Measurements from ENCODE around the gene PCNX1.
"Not testable (repeated sequence)": the region's sequence is repeated elsewhere in the genome, so short reads cannot be mapped to it uniquely, and the experiment has no call there.

Gene PCNX1

GRCh38 chr14:71103662-71104484, 196.6 kb downstream of the PCNX1 start:
- no peak for DNase-seq

DNA sequence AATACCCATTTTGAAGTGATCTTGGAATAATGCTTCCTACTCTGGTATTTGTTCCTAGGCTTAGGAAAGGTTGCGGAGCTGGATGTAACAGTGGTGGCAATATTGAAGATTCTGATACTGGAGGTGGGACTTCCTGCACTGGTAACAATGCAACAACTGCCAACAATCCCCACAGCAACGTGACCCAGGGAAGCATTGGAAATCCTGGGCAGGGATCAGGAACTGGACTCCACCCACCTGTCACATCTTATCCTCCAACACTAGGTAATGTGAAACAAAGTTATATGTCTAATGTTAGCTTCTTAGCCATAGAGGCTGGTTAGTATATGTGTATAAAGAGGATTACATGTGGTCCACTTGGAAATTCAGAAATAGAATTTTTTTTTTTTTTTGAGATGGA, 197.9 kb downstream of the PCNX1 start:
- no peak for DNase-seq

DNA sequence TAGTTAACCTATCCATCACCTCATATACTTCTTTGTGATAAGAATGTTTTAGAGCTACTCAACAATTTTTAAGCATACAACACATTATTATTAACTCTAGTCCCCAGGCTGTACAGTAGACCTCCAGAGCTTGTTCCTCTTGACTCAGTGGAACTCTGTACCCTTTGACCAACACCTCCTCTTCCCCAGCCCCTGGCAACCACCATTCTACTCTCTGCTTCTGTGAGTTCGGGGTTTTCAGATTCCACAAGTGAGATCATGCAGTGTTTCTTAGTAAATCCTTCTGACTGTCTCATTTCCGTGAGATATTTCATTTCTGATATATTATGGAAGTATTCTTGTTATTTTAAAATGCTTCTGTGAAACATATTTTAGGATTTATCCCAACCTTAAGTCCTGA, 200.7 kb downstream of the PCNX1 start:
- DNase-seq: no peak

DNA sequence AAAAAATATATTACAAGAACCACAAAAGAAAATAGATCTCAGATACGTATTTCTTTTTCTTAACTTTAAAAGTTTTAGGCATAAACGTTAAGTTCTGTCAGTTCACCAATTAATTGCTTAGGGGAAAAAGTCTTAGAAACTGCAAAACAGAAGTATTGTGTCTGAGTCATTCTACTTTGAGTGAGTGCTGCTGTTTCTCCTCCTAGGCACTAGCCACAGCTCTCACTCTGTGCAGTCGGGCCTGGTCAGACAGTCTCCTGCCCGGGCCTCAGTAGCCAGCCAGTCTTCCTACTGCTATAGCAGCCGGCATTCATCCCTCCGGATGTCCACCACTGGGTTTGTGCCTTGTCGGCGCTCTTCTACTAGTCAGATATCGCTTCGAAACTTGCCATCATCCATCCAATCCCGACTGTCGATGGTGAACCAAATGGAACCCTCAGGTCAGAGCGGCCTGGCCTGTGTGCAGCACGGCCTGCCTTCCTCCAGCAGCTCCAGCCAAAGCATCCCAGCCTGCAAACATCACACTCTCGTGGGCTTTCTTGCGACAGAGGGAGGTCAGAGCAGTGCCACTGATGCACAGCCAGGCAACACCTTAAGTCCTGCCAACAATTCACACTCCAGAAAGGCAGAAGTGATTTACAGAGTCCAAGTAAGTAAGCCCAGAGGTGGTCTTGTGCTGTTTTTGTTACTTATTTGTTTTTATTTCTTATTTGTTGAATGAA, 201.3 kb downstream of the PCNX1 start:
- DNase-seq: no peak

DNA sequence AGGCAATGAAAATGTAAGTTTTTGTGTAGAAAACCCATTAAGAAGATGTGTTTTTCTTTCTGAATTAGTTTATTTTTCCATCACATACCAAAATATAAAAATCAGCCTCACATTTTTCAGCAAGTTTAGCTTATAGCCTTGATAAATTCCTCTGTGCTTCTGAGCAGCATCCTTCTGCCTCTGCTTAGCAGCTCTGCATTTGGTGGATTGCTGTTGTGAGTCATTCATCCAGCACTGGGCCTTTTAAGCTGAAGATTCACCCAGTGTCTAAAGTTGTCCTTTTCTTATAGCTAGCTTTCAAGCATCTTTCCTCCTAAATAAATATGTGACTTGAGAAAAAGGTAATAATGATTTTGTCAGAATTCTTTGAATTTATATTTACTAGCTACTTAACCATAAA, 206.1 kb downstream of the PCNX1 start:
- no peak for DNase-seq

DNA sequence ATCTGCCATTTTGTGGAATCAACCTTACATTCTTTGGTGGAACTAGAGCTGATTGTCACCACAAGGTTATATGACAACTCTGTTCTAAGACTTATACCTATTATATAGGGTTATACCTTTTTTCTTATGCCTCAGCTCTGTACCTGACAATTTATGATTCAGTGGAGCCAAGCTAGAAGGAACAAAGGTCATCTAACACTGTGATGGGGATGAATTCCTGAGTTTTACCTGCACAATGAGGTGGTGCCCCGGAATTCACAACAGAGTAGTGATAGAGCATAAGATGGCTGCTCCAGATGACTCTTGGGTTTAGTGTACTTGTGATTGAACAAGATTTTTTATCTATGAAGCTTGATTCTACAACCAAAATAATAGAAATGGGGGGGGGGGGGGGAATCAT, 207.3 kb downstream of the PCNX1 start:
- DNase-seq: no peak

DNA sequence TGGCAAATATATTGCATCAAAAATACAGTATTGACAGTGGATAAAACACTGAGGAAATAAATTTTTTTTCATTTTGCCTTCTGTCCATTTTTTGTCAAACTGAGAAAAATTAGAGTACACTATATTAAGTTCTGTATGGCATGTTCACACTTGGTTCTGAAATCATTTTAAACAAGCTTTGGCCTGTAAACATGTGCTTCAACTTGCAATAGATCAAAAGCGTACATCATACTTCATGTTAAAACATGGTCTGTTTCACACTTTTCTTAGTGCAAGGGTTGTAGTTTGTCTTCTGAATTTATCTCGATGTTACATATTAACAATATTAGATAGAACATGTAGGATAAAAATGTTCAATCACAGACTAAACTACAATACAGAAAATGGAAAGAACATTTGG, 208.0 kb downstream of the PCNX1 start:
- no peak for DNase-seq

GRCh38 chr14:71115821-71116567, 208.7 kb downstream of the PCNX1 start:
- DNase-seq: no peak

GRCh38 chr14:71116568-71117122, 209.4 kb downstream of the PCNX1 start:
- DNase-seq: no peak

DNA sequence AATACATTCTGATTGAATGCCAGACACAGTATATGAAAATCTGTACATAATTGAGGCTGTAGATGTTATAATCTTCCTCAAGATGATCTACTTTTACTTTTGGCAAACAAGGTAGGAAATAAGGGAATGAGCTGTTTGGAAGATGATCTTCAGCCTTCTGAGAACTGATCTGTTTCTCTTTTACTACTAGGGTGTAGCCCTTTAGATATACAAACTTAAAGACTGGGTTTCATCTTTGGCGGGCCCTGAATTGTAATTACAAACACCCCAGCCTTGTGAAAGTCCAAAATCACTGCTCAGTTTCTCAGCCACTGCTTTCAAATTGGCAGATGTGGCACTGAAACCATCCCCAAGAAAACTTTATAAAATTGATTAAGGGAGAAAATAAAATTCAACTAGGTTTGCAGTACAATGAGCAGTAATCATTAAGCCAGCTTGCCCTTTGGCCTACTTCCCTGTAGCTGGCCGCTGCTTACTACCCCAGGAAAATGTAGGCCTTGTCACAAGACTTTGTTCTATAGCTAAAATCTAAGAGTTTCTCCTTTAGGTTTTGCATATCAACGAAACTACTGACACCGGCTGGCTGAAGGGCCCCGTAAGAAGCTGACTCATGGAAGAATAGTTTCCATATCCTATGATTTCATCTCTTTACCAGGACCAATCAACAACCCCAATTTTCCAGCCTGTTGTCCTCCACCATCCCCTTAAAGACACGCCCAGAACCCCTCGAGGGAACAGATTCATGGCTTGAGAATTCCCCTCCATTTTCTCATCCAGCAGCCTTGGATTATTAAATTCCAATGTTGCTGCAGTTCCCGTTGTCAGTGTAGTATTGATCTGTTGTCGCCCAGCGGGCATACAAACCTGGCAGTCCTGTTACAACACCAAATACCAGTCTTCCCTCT, 210.8 kb downstream of the PCNX1 start:
- no peak for DNase-seq

GRCh38 chr14:71119075-71119474, 211.8 kb downstream of the PCNX1 start:
- no peak for DNase-seq

DNA sequence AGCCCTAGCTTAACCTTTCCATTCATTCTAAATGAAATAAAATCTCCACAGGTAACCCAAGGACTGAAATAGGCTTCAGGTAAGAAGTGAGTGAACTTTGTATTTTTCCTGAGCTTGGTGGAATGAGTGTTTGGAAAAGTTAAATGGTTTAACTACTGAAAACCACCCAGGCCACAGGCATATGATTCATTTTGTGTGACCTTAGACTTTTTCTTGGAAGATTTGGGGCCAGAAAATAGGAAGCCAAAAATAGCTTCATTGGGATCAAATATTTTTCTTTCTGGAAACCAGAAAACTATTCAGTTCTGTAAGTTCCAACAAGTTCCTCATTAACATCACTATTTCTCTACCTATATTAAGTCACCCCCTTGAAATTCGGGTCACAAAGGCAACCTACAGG, 212.6 kb downstream of the PCNX1 start:
- DNase-seq: no peak

DNA sequence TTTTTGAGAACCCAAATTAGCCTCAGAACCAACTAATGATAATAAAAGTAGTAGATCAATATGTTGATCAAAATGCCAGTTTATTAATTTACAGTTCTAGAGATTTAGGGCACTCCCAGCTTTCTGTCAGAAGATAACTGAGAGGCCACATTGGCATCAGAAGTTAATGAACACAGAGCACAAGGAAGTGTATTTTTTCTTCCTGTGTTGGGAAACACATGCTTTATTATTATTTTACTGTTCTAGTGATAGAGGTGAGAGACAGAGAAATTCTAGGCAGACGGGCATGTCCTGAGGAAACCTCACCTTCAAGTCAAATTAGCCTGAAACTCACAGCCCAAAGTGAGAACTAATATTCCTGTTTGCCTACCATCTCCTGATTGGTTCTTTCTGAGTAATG, 213.7 kb downstream of the PCNX1 start:
- DNase-seq: no peak

GRCh38 chr14:71121711-71122110, 214.5 kb downstream of the PCNX1 start:
- no peak for DNase-seq

DNA sequence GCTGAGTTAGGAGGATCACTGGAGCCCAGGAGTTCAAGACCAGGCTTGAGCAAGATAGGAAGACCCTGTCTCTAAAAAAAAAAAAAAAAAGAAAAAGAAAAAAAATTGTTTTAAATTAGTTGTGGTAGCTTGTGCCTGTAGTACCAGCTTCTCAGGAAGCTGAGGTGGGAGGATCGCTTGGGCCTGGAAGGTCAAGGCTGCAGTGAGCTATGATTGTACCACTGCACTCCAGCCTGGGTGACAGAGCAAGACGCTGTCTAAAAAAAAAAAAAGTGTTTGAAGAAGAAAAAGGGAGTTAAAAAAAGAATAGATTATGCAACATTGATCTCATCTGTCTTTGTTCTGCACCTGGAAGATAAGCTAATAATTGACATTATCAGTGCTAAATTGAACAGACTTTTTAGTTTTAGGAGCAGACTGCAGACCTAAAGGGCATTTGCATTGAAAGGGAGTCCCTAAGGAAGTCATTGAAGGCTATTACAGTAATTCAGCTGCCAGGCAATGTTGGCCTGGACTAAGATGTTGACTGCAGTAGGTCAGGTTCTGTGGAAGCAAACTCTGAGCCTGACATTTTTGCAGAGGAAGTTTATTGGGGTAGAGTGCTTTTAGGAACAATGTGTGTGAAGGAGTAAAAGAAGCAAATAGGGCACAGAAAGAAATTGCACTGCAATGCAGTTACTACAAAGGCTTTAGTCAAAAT, 215.8 kb downstream of the PCNX1 start:
- DNase-seq: no peak

DNA sequence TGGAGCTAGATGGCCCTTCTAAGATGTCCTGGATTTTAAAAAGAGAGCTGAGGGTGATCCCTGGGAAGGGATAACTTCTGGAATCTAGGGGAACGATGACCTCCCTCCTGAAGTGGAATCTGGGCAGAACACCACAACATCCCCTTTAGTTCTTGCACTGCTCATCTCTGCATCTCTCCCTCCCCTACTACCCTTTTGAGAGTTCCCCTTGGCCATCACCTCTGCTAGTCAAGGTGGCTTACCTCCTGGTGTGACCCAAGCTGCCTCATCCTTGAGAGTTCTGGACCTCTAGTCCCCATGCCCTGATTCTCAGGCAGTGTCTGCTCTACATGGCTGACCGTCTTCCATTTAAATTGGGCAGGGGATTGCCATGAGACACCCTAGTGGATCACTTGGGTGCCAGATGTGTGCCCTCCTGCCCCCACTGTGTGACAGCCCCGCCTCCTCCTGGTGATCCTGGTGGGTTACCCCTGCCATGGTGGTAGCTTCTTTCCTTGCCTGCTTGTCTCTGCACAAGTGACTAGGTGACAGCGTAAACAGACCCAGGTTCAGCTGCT, 216.4 kb downstream of the PCNX1 start:
- no peak for DNase-seq

GRCh38 chr14:71129716-71130490, 222.6 kb downstream of the PCNX1 start:
- DNase-seq: not testable (repeated sequence)

DNA sequence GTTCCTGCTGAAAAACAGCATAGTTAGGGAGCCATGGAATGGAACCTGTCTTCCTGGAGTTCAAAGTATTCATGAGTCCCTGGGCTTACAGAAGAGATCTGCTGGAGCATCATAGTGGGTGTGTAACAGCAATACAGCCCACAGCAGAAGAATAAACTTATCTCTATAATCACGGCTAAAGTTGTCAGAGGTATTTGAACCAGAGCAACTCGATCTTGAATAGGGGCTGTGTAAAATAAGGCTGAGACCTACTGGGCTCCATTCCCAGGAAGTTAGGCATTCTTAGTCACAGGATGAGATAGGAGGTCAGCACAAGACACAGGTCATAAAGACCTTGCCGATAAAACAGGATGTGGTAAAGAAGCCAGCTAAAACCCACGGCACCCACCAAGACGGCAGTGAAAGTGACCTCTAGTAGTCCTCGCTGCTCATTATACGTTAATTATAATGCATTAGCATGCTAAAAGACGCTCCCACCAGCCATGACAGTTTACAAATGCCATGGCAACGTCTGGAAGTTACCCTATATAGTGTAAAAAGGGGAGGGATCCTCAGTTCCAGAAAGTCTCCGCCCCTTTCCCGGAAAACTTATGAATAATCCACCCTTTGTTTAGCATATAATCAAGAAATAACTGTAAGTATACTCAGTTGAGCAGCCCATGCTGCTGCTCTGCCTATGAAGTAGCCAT, 223.4 kb downstream of the PCNX1 start:
- DNase-seq: no peak

GRCh38 chr14:71133296-71133695, 226.0 kb downstream of the PCNX1 start:
- DNase-seq: no peak

DNA sequence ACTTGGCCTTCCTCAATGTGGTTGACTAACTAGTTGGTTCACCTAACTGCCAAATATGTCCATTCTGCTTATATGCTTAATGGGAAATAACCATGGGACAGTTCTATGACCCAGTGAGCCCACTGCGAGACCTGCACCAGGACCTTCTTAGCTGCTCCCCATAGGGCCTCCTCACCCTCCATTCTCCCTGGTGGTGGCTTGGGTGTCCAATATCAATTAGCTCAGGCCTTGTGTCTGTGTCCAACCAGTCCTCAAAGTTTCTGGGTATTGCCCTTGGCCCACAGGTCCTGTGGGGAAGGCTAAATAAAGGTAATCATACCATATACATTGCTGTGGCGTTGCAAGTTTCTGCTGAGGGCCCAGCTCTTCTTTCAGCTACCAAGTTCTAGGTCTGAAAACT, 228.2 kb downstream of the PCNX1 start:
- no peak for DNase-seq

Data from activated gamma-delta T cell treated with Interleukin-2 at 50 U/mL for 16 hours (primary cell).